OCI-LY1 (cell line): ENCODE measurements around the gene SLC5A2.

ENCODE experiments used
- H2AFZ ChIP-seq: fragments of 200-600 bp; sonication (generic), shearing (Covaris generic); 2 replicates; pipeline ENCODE4 v1.6.0; 2014; ENCODE audit warnings: antibody characterized with exemption, mild to moderate bottlenecking, low read length
- H3F3A ChIP-seq: fragments of 200-600 bp; sonication (generic), shearing (Covaris generic); 2 replicates; pipeline ENCODE4 v1.6.0; 2014; ENCODE audit warnings: mild to moderate bottlenecking, antibody characterized with exemption, low read length, moderate library complexity; ENCODE audit not compliant: insufficient read depth
- H3K27ac ChIP-seq: fragments of 200-600 bp; sonication (generic); 2 replicates; pipeline ENCODE4 v1.5.1; 2014; ENCODE audit warnings: low read length, mixed run types, mild to moderate bottlenecking, low read depth; ENCODE audit not compliant: poor library complexity, severe bottlenecking
- H3K27me3 ChIP-seq: fragments of 200-600 bp; sonication (generic); 2 replicates; pipeline ENCODE4 v1.6.0; 2014; ENCODE audit warnings: antibody characterized with exemption, mild to moderate bottlenecking, low read length, moderate library complexity; ENCODE audit not compliant: insufficient read depth
- H3K36me3 ChIP-seq: fragments of 200-600 bp; sonication (generic); 2 replicates; pipeline ENCODE4 v1.6.1; 2014; ENCODE audit warnings: mild to moderate bottlenecking, antibody characterized with exemption, low read length, moderate library complexity, mixed read lengths; ENCODE audit not compliant: insufficient read depth
- H3K4me1 ChIP-seq: fragments of 200-600 bp; sonication (generic); 2 replicates; pipeline ENCODE4 v1.5.1; 2014; ENCODE audit warnings: mild to moderate bottlenecking, low read length, moderate library complexity; ENCODE audit not compliant: insufficient read depth, severe bottlenecking
- H3K4me2 ChIP-seq: fragments of 200-600 bp; sonication (generic), shearing (Covaris generic); 2 replicates; pipeline ENCODE4 v1.6.1; 2014; ENCODE audit warnings: low read length
- H3K4me3 ChIP-seq: fragments of 200-600 bp; sonication (generic); 2 replicates; pipeline ENCODE4 v1.5.1; 2014; ENCODE audit warnings: low read length, low read depth, mild to moderate bottlenecking, mixed read lengths; ENCODE audit not compliant: poor library complexity, severe bottlenecking
- H3K79me2 ChIP-seq: fragments of 200-600 bp; shearing (Covaris generic); 2 replicates; pipeline ENCODE4 v1.6.1; 2016; ENCODE audit warnings: mixed run types, low read length, mixed read lengths; ENCODE audit not compliant: insufficient read depth
- H3K9ac ChIP-seq: fragments of 200-600 bp; sonication (generic), shearing (Covaris generic); 2 replicates; pipeline ENCODE4 v1.6.1; 2014; ENCODE audit warnings: mild to moderate bottlenecking, low read length, mixed read lengths
- H3K9me2 ChIP-seq: fragments of 200-600 bp; sonication (generic), shearing (Covaris generic); 2 replicates; pipeline ENCODE4 v1.6.1; 2014; ENCODE audit warnings: low read depth, mild to moderate bottlenecking, low read length, mixed read lengths
- H3K9me3 ChIP-seq: fragments of 200-600 bp; shearing (Covaris generic); 2 replicates; pipeline ENCODE4 v1.6.1; 2014; ENCODE audit warnings: low read length, mixed read lengths
- H4K20me1 ChIP-seq: fragments of 200-600 bp; sonication (generic), shearing (Covaris generic); 2 replicates; pipeline ENCODE4 v1.6.0; 2016; ENCODE audit warnings: mild to moderate bottlenecking, low read length; ENCODE audit not compliant: insufficient read depth
- EZH2 ChIP-seq: fragments of 200-600 bp; sonication (generic), shearing (Covaris generic); IDR thresholded peaks from 2 replicates; pipeline ENCODE4 v1.8.0; 2017; ENCODE audit warnings: borderline replicate concordance, mixed run types, mild to moderate bottlenecking, antibody characterized with exemption, low read length, moderate library complexity, mixed read lengths
- TF ChIP-seq, protein P1 (sequence below): fragments of 200-600 bp; sonication (generic), shearing (Covaris generic); IDR thresholded peaks from 2 replicates; pipeline ENCODE4 v1.5.1; 2017; ENCODE audit warnings: mild to moderate bottlenecking, antibody characterized with exemption, low read length, moderate library complexity, mixed read lengths

SLC5A2 gene

DNA sequence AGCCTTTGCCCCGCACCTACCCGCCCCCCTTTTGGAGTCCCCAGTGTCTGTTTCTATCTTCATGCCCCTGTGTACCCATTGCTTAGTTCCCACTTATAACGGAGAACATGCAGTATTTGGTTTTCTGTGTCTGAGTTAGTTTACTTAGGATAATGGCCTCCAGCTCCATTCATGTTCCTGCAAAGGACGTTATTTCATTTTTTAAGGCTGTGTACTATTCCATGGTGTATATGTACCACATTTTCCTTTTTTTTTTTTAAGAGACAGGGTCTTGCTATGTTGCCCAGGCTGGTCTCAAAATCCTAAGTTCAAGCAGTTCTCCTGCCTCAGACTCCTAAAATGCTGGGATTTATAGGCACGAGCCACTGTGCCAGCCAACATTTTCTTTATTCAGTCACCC, 15.1 kb upstream of the SLC5A2 start:
- H3K27me3 ChIP-seq = no peaks in the 10 kb centered on the region
- H3K4me1 ChIP-seq = no peaks in the 10 kb centered on the region
- no peaks in the 10 kb centered on the region for H3F3A ChIP-seq
- H2AFZ ChIP-seq = no peak overlapping the region
- no peaks in the 10 kb centered on the region for H3K79me2 ChIP-seq
- H3K36me3 ChIP-seq = no peaks in the 10 kb centered on the region
- no peak for TF ChIP-seq EZH2
- TF ChIP-seq, protein P1, sequence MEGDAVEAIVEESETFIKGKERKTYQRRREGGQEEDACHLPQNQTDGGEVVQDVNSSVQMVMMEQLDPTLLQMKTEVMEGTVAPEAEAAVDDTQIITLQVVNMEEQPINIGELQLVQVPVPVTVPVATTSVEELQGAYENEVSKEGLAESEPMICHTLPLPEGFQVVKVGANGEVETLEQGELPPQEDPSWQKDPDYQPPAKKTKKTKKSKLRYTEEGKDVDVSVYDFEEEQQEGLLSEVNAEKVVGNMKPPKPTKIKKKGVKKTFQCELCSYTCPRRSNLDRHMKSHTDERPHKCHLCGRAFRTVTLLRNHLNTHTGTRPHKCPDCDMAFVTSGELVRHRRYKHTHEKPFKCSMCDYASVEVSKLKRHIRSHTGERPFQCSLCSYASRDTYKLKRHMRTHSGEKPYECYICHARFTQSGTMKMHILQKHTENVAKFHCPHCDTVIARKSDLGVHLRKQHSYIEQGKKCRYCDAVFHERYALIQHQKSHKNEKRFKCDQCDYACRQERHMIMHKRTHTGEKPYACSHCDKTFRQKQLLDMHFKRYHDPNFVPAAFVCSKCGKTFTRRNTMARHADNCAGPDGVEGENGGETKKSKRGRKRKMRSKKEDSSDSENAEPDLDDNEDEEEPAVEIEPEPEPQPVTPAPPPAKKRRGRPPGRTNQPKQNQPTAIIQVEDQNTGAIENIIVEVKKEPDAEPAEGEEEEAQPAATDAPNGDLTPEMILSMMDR = no peak
- H3K27ac ChIP-seq = no peak overlapping the region
- H3K9ac ChIP-seq = no peak overlapping the region
- no peak overlapping the region for H3K4me2 ChIP-seq
- no peaks in the 10 kb centered on the region for H3K9me3 ChIP-seq
- H3K9me2 ChIP-seq = no peaks in the 10 kb centered on the region
- H4K20me1 ChIP-seq = no peaks in the 10 kb centered on the region
- H3K4me3 ChIP-seq = no peak overlapping the region

DNA sequence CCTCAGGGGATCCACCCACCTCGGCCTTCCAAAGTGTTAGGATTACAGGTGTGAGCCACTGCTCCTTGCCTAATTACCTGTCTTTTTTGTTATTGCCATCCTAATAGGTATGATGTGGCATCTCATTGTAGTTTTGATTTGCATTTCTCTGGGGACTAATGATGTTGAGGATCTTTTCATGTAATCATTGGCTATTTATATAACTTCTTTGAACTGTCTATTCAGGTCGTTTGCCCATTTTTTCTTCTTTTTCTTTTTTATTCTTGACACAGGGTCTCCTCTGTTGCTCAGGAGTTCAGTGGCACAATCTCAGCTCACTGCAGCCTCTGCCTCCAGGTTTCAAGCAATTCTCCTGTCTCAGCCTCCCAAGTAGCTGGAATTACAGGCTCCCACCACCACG, 12.3 kb upstream of the SLC5A2 start:
- H2AFZ ChIP-seq = no peak overlapping the region
- no peaks in the 10 kb centered on the region for H3K4me1 ChIP-seq
- H3K27ac ChIP-seq = no peak overlapping the region
- no peak overlapping the region for H3K9ac ChIP-seq
- no peaks in the 10 kb centered on the region for H3F3A ChIP-seq
- no peaks in the 10 kb centered on the region; the same call in 1 of the 2 replicates for H3K27me3 ChIP-seq
- H3K4me3 ChIP-seq = no peak overlapping the region
- TF ChIP-seq, protein P1 = no peak
- no peak for TF ChIP-seq EZH2
- no peaks in the 10 kb centered on the region for H3K79me2 ChIP-seq
- H3K36me3 ChIP-seq = no peaks in the 10 kb centered on the region
- H3K9me2 ChIP-seq = no peaks in the 10 kb centered on the region
- no peaks in the 10 kb centered on the region for H4K20me1 ChIP-seq
- no peak overlapping the region for H3K4me2 ChIP-seq
- H3K9me3 ChIP-seq = no peaks in the 10 kb centered on the region

DNA sequence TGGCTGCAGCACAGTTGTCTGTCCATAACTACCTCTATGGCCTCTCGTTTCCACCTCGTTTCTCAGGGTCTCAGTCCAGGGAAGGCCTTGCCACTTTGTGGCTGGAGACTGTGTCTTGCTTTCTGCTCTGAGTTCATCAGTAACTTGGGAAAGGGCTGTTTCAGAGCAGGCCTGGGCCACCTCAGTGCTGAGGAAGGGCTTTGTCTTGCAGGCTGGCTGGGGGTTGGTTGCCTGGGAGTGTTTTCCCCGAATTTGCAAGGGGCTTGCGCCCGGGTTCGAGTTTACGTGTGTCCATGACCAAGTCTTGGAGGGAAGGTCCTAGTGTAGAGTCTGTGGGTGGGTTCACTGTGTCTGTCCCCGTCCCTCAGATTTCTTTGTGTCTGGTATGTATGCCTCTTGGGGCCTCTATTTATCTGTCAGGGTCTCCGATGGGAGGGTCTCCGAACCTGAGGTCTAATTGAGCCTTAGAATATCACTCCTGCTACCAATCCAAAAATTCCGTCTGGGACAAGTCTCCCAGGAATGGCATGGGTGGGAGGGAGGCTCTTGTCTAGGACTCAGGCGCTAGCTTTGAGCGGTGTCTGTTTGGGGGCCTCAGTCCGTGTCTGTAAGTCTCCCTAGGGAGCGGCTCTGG, 11.6 kb upstream of the SLC5A2 start:
- no peak overlapping the region for H3K4me3 ChIP-seq
- no peaks in the 10 kb centered on the region for H3K79me2 ChIP-seq
- no peak overlapping the region for H3K27ac ChIP-seq
- no peak overlapping the region for H3K4me2 ChIP-seq
- H3K9me2 ChIP-seq = no peaks in the 10 kb centered on the region
- no peaks in the 10 kb centered on the region for H3K4me1 ChIP-seq
- no peaks in the 10 kb centered on the region for H3K9me3 ChIP-seq
- TF ChIP-seq, protein P1 = no peak
- TF ChIP-seq EZH2 = no peak
- H3K27me3 ChIP-seq = no peaks in the 10 kb centered on the region; the same call in 1 of the 2 replicates
- H2AFZ ChIP-seq = no peak overlapping the region
- H3K9ac ChIP-seq = no peak overlapping the region
- no peaks in the 10 kb centered on the region for H3F3A ChIP-seq
- H3K36me3 ChIP-seq = no peaks in the 10 kb centered on the region
- no peaks in the 10 kb centered on the region for H4K20me1 ChIP-seq
